Upper lobe of right lung (tissue), 1 donor: Measurements from ENCODE around the gene GNB5. TPM values are rescaled to one million over a fixed set of nuclear protein-coding genes. Genes with fewer than 3 reads are reported as not detected.

ENCODE experiments used
- ATAC-seq: fragments of 200-7000 bp; cut with Tn5 transposase; one replicate; pipeline ENCODE4 v1.9.1; 2020; ENCODE audit warnings: mild to moderate bottlenecking, moderate library complexity
- DNase-seq: peaks from one replicate; pipeline ENCODE4 v3.0.0-alpha.2; 2020
- H3K27ac ChIP-seq: fragments of 200-600 bp; one replicate; pipeline ENCODE4 v1.8.0; 2022
- H3K27me3 ChIP-seq: fragments of 200-600 bp; one replicate; pipeline ENCODE4 v1.8.0; 2022; ENCODE audit warnings: mild to moderate bottlenecking
- H3K36me3 ChIP-seq: fragments of 200-600 bp; one replicate; pipeline ENCODE4 v1.8.0; 2022
- H3K4me1 ChIP-seq: fragments of 200-600 bp; one replicate; pipeline ENCODE4 v1.8.0; 2022
- H3K4me3 ChIP-seq: fragments of 200-600 bp; one replicate; pipeline ENCODE4 v1.8.0; 2022; ENCODE audit warnings: mild to moderate bottlenecking
- H3K9me3 ChIP-seq: fragments of 200-600 bp; one replicate; pipeline ENCODE4 v1.8.0; 2022
- intact Hi-C: fragments of 100-400 bp; cut with DNase I; formaldehyde crosslinking; loops from one replicate; pipeline ENCODE4 v1.11.0; 2022
- total RNA-seq: library from RNA; stranded (reverse); fragmentation: NEBNext Ultra II Directional; extraction: Animal tissue kit (Norgen Biotek cat#: 25700); gene quantifications from one replicate; pipeline ENCODE4 v1.2.1, GENCODE V29; 2021
- TF ChIP-seq, protein P1 (sequence below): fragments of 200-600 bp; IDR thresholded peaks from one replicate; pipeline ENCODE4 v1.8.0; 2022; ENCODE audit warnings: antibody characterized with exemption
- donor health status: DM: no; HTN: yes; CAD: no; lungs with severe emphysema.

GNB5 gene
- total RNA-seq, 1 donor from 2014 or later: 16.7 TPM

DNA sequence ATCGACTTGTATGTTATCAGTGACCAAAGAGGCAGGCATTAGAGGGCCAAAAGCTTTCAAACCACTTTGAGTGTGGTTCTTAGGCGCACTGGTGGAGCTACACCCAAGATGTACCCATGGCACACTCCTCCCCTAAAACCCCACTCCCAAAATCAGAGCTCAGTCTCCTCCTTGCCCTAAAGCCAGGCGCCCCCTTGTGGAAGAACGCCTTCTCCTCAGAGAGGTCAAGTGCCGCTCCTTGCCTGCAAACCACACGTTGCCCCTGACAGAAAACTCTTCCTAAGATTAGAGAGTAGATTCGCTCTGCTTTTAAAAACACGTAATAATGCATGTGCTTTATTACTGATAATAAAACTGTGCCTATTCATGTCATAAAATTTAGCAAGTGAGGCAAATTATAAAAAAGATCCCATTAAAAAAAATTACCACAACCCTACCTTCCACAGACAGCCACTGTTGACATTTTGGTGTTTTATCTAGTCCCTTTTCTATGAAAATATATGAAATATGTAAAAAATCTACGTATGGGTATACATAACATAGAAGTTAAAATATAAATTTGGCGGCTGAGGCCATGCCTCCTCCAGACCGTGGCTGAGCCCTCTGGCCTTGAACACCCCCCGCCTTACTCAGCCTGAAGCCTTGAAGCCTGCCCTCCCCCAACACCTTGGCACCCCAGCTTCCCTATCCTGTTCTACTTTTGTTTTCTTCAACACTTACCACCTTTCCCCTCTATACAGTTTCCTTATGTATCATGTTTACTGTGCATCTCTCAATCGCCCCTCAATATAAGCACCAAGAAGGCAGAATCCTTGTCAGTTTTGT, 112.1 kb downstream of the GNB5 start:
- DNase-seq (peak; percentile 89), ATAC-seq (peak; percentile 93)
- Histone ChIP-seq H3K36me3 (no peaks in the 10 kb centered on the region), H3K9me3 (no peaks in the 10 kb centered on the region), H3K27ac (no peak overlapping the region), H3K4me3 (no peak overlapping the region), H3K27me3 (no peaks in the 10 kb centered on the region), H3K4me1 (peaks cover 3% of the 10 kb centered on the region)
- TF ChIP-seq, protein P1, sequence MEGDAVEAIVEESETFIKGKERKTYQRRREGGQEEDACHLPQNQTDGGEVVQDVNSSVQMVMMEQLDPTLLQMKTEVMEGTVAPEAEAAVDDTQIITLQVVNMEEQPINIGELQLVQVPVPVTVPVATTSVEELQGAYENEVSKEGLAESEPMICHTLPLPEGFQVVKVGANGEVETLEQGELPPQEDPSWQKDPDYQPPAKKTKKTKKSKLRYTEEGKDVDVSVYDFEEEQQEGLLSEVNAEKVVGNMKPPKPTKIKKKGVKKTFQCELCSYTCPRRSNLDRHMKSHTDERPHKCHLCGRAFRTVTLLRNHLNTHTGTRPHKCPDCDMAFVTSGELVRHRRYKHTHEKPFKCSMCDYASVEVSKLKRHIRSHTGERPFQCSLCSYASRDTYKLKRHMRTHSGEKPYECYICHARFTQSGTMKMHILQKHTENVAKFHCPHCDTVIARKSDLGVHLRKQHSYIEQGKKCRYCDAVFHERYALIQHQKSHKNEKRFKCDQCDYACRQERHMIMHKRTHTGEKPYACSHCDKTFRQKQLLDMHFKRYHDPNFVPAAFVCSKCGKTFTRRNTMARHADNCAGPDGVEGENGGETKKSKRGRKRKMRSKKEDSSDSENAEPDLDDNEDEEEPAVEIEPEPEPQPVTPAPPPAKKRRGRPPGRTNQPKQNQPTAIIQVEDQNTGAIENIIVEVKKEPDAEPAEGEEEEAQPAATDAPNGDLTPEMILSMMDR: peak; percentile 85
- intact Hi-C loops: no loop called here

DNA sequence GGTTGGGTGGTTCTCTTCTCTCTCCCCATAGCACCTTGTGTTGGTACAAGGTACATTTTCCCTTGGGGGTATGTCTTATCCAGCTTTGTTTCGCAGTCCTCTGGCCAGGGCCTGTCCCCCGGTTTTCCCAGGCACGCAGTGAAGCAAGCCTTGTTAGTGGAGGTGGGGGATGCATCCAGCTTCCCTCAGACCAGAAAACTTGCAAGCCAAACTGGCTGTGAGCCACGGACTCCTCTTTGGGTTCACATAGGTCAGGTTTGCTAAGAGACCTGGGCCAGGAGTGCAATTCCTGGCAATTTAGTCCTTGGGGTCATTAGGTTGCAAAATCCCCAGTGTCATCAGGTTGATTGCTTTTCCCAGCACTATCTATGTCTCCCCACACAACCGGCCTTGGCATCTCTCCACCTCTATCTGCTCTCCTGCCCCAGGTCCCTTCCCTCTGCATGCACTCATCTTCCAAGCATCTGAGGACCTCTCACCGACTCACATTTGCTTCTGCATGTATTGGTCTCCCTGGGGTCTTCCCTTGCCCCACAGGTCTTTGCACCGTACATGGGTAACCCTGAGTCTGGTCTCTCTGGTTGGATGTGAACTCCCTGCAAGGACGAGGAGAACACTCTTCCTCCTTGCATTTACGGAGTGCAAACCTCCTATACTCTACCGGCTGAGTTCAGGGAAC, 112.9 kb downstream of the GNB5 start:
- Histone ChIP-seq H3K4me3 (no peak overlapping the region), H3K4me1 (peaks cover 3% of the 10 kb centered on the region), H3K9me3 (no peaks in the 10 kb centered on the region), H3K27ac (no peak overlapping the region), H3K36me3 (no peaks in the 10 kb centered on the region), H3K27me3 (no peaks in the 10 kb centered on the region)
- DNase-seq: no peak
- TF ChIP-seq, protein P1: no peak
- ATAC-seq: no peak
- intact Hi-C loops: no loop called here

DNA sequence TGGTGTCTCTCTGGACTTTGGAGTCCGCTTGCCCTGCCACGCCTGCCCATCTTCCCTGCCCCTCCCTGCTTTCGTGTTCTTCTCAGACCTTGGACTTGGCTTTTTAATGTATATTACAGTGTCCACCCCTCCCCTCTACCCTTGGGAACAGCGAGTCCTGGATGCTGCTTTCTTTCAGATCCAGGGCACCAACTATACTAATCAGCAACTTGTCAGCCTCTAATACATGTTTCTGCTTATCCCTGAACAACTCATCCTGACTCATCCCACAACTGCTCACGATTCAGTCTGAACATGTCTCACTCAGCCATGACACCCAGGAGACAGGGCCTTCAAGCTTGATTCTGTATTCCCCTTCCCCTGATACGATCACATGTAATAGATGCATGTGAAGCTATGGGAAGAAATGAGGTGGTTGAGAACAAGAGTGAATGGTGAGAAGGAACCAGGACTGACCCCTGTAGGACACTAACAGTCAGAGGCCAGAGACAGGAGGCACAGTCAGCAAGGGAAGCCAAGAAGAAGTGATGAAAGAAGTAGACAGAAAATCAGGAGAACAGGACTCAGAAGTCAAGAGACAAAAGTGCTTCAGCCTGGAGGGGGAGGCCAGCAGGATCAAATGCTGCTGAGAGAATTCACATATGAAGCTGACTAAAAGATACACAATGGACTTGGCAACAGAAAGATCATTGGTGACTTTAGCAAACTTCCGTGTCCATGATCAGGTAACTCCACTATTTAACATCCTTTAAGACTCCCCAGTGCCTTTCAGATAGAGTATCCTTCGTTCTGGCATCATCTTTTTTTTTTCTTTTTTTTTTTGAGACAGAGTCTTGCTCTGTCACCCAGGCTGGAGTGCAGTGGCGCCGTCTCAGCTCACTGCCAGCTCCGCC, 114.1 kb downstream of the GNB5 start:
- no peaks in the 10 kb centered on the region for H3K9me3 ChIP-seq
- no peak for ATAC-seq
- DNase-seq: no peak
- no peaks in the 10 kb centered on the region for H3K27me3 ChIP-seq
- intact Hi-C loops: no loop called here
- no peaks in the 10 kb centered on the region for H3K36me3 ChIP-seq
- no peak overlapping the region for H3K4me3 ChIP-seq
- peaks cover 3% of the 10 kb centered on the region for H3K4me1 ChIP-seq
- TF ChIP-seq, protein P1: no peak
- H3K27ac ChIP-seq: no peak overlapping the region

DNA sequence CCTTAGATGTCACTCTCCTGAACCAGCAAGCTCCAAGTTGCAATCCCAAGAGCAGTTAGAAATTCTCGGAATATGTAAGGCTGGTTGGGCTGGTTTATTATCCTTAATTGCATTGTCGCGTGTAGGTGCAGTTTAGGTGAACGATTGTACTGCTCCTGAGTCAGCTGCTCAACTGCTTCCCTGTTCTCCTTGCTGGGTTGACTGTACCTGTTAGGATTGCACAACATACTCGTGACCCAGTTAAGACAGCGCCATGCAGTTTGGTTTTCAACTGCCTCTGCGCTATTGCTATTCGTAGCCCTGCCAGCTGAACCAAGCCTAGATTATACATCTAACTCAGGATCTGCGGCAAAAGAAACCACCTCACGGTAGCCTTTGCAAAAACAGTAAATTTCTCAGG, 119.6 kb downstream of the GNB5 start:
- H3K27me3 ChIP-seq: no peaks in the 10 kb centered on the region
- ATAC-seq: peak; percentile 95
- TF ChIP-seq, protein P1: no peak
- DNase-seq: no peak
- no peaks in the 10 kb centered on the region for H3K9me3 ChIP-seq
- intact Hi-C loops: no loop called here
- peak overlapping the region; percentile 36 for H3K27ac ChIP-seq
- H3K36me3 ChIP-seq: no peaks in the 10 kb centered on the region
- H3K4me1 ChIP-seq: no peaks in the 10 kb centered on the region
- no peak overlapping the region for H3K4me3 ChIP-seq

DNA sequence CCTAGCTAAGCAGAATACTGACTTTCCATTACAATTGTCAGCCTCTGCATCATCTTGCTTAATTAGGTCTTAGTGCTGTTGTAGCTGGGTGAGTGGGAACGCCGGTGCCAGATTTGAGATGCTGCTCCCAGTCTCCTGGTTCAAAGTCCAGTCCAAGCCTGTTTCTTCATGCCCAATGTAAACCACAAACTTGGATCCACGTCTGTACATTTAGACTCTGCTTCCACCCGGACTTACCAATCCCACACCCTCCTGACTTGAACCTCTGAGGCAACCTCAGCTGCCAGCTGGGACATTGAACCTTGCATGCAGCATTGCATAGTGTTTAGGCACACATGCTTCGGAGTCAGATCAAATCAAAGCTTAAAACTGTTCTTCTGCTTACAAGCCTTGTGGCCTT, 121.6 kb downstream of the GNB5 start:
- no peaks in the 10 kb centered on the region for H3K27me3 ChIP-seq
- H3K36me3 ChIP-seq: peaks cover 11% of the 10 kb centered on the region
- H3K9me3 ChIP-seq: no peaks in the 10 kb centered on the region
- TF ChIP-seq, protein P1: no peak
- intact Hi-C loops: no loop called here
- DNase-seq: no peak
- H3K27ac ChIP-seq: no peak overlapping the region
- ATAC-seq: no peak
- no peaks in the 10 kb centered on the region for H3K4me1 ChIP-seq
- no peak overlapping the region for H3K4me3 ChIP-seq
